HepG2 (cell line): Measurements from ENCODE around the gene EPB41L2. TPM values are rescaled to one million over a fixed set of nuclear protein-coding genes. Genes with fewer than 3 reads are reported as not detected.

Experiments used
- BCL3 ChIP-seq: sonication (generic); formaldehyde crosslinking; IDR thresholded peaks from 2 replicates; pipeline ENCODE4 v1.5.1; 2020; ENCODE audit warnings: mild to moderate bottlenecking, missing genetic modification reagents, moderate library complexity
- ELF1 ChIP-seq: sonication (generic); formaldehyde crosslinking; IDR thresholded peaks from 2 replicates; pipeline ENCODE4 v1.4.0; 2020; ENCODE audit warnings: missing genetic modification reagents
- FOXA3 ChIP-seq: IDR thresholded peaks from 2 replicates; pipeline ENCODE4 v1.6.1; 2016; ENCODE audit warnings: missing genetic modification reagents, missing compliant biosample characterization
- HHEX ChIP-seq: IDR thresholded peaks from 2 replicates; pipeline ENCODE4 v1.6.1; 2016; ENCODE audit warnings: control low read depth
- HIVEP1 ChIP-seq: sonication (generic); formaldehyde crosslinking; IDR thresholded peaks from 2 replicates; pipeline ENCODE4 v1.4.0; 2020; ENCODE audit warnings: mild to moderate bottlenecking, missing genetic modification reagents
- HNRNPL ChIP-seq: fragments of 200-400 bp; formaldehyde crosslinking; IDR thresholded peaks from 2 replicates; pipeline ENCODE4 v1.6.1; 2017; ENCODE audit warnings: mild to moderate bottlenecking, low read depth, low read length
- JARID2 ChIP-seq: sonication (generic); formaldehyde crosslinking; IDR thresholded peaks from 2 replicates; pipeline ENCODE4 v1.8.1; 2023; ENCODE audit warnings: missing genetic modification reagents, inconsistent platforms; ENCODE audit not compliant: insufficient replicate concordance
- KLF15 ChIP-seq: sonication (generic); formaldehyde crosslinking; IDR thresholded peaks from 2 replicates; pipeline ENCODE4 v1.8.1; 2023; ENCODE audit warnings: borderline replicate concordance, mild to moderate bottlenecking, inconsistent platforms, missing genetic modification reagents, mixed read lengths
- KMT2A ChIP-seq: sonication (generic); formaldehyde crosslinking; IDR thresholded peaks from 2 replicates; pipeline ENCODE4 v1.4.0; 2020; ENCODE audit warnings: missing genetic modification reagents
- LRRFIP1 ChIP-seq: sonication (generic); formaldehyde crosslinking; conservative IDR thresholded peaks from 2 replicates; pipeline ENCODE4 v1.4.0; 2020; ENCODE audit warnings: missing genetic modification reagents
- PITX1 ChIP-seq: sonication (generic); formaldehyde crosslinking; IDR thresholded peaks from 2 replicates; pipeline ENCODE4 v1.5.1; 2020; ENCODE audit warnings: mild to moderate bottlenecking, missing genetic modification reagents
- SRSF4 ChIP-seq: fragments of 200-400 bp; formaldehyde crosslinking; IDR thresholded peaks from one replicate; pipeline ENCODE4 v1.6.1; 2018; ENCODE audit warnings: mild to moderate bottlenecking, low read depth, low read length, moderate library complexity; ENCODE audit not compliant: poor library complexity, severe bottlenecking
- SUZ12 ChIP-seq: fragments of 150-350 bp; IDR thresholded peaks from 2 replicates; pipeline ENCODE4 v1.6.1; 2014; ENCODE audit warnings: low read depth, low read length
- THYN1 ChIP-seq: sonication (generic); formaldehyde crosslinking; IDR thresholded peaks from 2 replicates; pipeline ENCODE4 v1.8.1; 2023; ENCODE audit warnings: low read depth, mild to moderate bottlenecking, moderate library complexity, missing genetic modification reagents, borderline replicate concordance
- TOPORS ChIP-seq: sonication (generic); formaldehyde crosslinking; IDR thresholded peaks from 2 replicates; pipeline ENCODE4 v1.8.0; 2023; ENCODE audit warnings: mild to moderate bottlenecking, missing genetic modification reagents
- TSC22D2 ChIP-seq: sonication (generic); formaldehyde crosslinking; IDR thresholded peaks from 2 replicates; pipeline ENCODE4 v1.5.1; 2020; ENCODE audit warnings: missing genetic modification reagents, mild to moderate bottlenecking, borderline replicate concordance
- YEATS2 ChIP-seq: sonication (generic); formaldehyde crosslinking; IDR thresholded peaks from 2 replicates; pipeline ENCODE4 v1.4.0; 2020; ENCODE audit warnings: missing genetic modification reagents, borderline replicate concordance
- ZNF207 ChIP-seq: fragments of 450-650 bp; IDR thresholded peaks from 2 replicates; pipeline ENCODE4 v1.6.1; 2016; ENCODE audit warnings: antibody characterized with exemption, borderline replicate concordance
- ZNF558 ChIP-seq: sonication (generic); formaldehyde crosslinking; IDR thresholded peaks from 2 replicates; pipeline ENCODE4 v1.9.0; 2022; ENCODE audit warnings: mild to moderate bottlenecking, missing genetic modification reagents, borderline replicate concordance
- ZNF879 ChIP-seq: sonication (generic); formaldehyde crosslinking; IDR thresholded peaks from 2 replicates; pipeline ENCODE4 v1.8.1; 2023; ENCODE audit warnings: missing genetic modification reagents
- polyA plus RNA-seq, 8 experiments: library from polyadenylated mRNA; depleted of rRNA in 3 of 8; stranded (reverse) in 7 of 8; unstranded in 1 of 8; fragments of >200 nt; fragmentation: Illumina TruSeq in 4 of 8; extraction: Trizol in 4 of 8; gene quantifications; 2 replicates each; pipeline versions ENCODE4 v1.2.1 to v1.2.3, GENCODE V29; 2011 to 2016; ENCODE audit warnings: low read depth in 4 of 8, missing spikeins in 1 of 8, mixed read lengths in 1 of 8; ENCODE audit not compliant: insufficient read depth in 1 of 8
- total RNA-seq, 5 experiments: library from RNA; depleted of rRNA; stranded (reverse); fragments of >200 nt; fragmentation: Illumina TruSeq; extraction: Trizol; gene quantifications; 2 replicates each; pipeline ENCODE4 v1.2.3, GENCODE V29; 2016; ENCODE audit warnings: low read depth in 1 of 5
- TF ChIP-seq, protein P1 (sequence below): sonication (generic); formaldehyde crosslinking; IDR thresholded peaks from 2 replicates; pipeline ENCODE4 v1.5.1; 2020; ENCODE audit warnings: mild to moderate bottlenecking, missing genetic modification reagents, borderline replicate concordance

Gene EPB41L2
- total and polyA plus RNA-seq, 2 of the 13 experiments (the other 11 are each of a cell fraction or from before 2014, with no cell fraction given), result 41.7 to 56.4 TPM

DNA sequence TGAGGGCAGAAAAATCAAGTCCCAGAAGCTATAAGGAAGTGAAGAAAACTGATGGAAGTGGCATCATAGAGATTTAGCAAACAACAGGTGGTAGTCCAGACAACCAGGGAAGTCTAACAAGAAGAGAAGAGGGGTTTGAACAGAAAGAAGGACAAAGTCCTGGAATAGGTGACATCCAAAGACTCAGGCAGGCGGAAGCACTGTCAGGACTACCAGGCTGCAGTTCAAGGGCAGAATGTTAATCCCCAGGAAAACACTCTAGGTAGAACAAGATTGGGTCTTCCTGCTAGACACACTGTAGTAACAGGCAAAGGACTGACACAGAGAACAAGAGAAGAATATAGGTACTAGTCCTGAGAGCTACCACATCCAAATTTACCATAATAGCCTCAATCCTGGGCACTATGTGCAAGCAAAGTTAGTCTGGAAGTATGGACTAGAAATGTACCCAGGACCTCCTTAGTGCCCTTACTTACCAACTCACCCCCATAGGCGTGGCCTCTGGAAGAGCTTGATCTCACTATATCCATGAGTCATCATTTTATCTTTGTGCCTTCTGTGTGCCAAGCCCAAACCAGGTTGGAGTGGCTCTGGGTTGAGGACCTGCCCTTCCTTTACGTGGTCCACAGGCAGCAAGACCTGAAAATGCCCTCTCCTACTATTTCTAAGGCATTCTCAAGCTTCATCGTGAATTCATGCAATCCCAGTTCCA is 2.2 kb upstream of the EPB41L2 start (continued):
- no peak for TF ChIP-seq HIVEP1 (CRISPR knock-in tag)
- peak; percentile 74 for TF ChIP-seq ELF1
- peak; percentile 39; the same call in 1 of the 2 replicates for TF ChIP-seq HHEX
- peak; percentile 78 for TF ChIP-seq FOXA3 (CRISPR knock-in tag)
- TF ChIP-seq, protein P1, sequence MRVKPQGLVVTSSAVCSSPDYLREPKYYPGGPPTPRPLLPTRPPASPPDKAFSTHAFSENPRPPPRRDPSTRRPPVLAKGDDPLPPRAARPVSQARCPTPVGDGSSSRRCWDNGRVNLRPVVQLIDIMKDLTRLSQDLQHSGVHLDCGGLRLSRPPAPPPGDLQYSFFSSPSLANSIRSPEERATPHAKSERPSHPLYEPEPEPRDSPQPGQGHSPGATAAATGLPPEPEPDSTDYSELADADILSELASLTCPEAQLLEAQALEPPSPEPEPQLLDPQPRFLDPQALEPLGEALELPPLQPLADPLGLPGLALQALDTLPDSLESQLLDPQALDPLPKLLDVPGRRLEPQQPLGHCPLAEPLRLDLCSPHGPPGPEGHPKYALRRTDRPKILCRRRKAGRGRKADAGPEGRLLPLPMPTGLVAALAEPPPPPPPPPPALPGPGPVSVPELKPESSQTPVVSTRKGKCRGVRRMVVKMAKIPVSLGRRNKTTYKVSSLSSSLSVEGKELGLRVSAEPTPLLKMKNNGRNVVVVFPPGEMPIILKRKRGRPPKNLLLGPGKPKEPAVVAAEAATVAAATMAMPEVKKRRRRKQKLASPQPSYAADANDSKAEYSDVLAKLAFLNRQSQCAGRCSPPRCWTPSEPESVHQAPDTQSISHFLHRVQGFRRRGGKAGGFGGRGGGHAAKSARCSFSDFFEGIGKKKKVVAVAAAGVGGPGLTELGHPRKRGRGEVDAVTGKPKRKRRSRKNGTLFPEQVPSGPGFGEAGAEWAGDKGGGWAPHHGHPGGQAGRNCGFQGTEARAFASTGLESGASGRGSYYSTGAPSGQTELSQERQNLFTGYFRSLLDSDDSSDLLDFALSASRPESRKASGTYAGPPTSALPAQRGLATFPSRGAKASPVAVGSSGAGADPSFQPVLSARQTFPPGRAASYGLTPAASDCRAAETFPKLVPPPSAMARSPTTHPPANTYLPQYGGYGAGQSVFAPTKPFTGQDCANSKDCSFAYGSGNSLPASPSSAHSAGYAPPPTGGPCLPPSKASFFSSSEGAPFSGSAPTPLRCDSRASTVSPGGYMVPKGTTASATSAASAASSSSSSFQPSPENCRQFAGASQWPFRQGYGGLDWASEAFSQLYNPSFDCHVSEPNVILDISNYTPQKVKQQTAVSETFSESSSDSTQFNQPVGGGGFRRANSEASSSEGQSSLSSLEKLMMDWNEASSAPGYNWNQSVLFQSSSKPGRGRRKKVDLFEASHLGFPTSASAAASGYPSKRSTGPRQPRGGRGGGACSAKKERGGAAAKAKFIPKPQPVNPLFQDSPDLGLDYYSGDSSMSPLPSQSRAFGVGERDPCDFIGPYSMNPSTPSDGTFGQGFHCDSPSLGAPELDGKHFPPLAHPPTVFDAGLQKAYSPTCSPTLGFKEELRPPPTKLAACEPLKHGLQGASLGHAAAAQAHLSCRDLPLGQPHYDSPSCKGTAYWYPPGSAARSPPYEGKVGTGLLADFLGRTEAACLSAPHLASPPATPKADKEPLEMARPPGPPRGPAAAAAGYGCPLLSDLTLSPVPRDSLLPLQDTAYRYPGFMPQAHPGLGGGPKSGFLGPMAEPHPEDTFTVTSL (CRISPR knock-in tag), result peak; percentile 92; the same call in 1 of the 2 replicates
- peak; percentile 33; the same call in 1 of the 2 replicates for TF ChIP-seq KMT2A (CRISPR knock-in tag)
- peak; percentile 52; the same call in 1 of the 2 replicates for TF ChIP-seq BCL3 (CRISPR knock-in tag)
- no peak for TF ChIP-seq LRRFIP1 (CRISPR knock-in tag)
- TF ChIP-seq HNRNPL, result no peak
- peak; percentile 100 for TF ChIP-seq PITX1
- no peak for TF ChIP-seq JARID2 (CRISPR knock-in tag)
- TF ChIP-seq KLF15 (CRISPR knock-in tag), result no peak
- TF ChIP-seq SUZ12, result no peak
- no peak for TF ChIP-seq TSC22D2 (CRISPR knock-in tag)
- TF ChIP-seq THYN1 (CRISPR knock-in tag), result no peak
- no peak for TF ChIP-seq TOPORS (CRISPR knock-in tag)
- TF ChIP-seq SRSF4, result no peak
- TF ChIP-seq ZNF879 (CRISPR knock-in tag), result no peak
- TF ChIP-seq ZNF207, result no peak
- no peak for TF ChIP-seq YEATS2 (CRISPR knock-in tag)
- TF ChIP-seq ZNF558 (CRISPR knock-in tag), result no peak
